Smooth muscle cell (in vitro differentiated cells): ENCODE data around the gene SOAT2. TPM values are rescaled to one million over a fixed set of nuclear protein-coding genes. Genes with fewer than 3 reads are reported as not detected.

Source experiments
- DNase-seq: peaks from one replicate; lab custom pipeline; 2025; ENCODE audit not compliant: unreplicated experiment; lab: John Stamatoyannopoulos, UW
- H2AFZ ChIP-seq: fragments of 200-600 bp; sonication (generic); 2 replicates; pipeline ENCODE4 v1.6.0; 2016; ENCODE audit warnings: antibody characterized with exemption, low read depth, mild to moderate bottlenecking
- H3F3A ChIP-seq: fragments of 200-600 bp; sonication (generic); 2 replicates; pipeline ENCODE4 v1.6.0; 2017; ENCODE audit warnings: antibody characterized with exemption, low read depth
- H3K27ac ChIP-seq: fragments of 200-600 bp; sonication (generic); 2 replicates; pipeline ENCODE4 v1.5.1; 2016; ENCODE audit warnings: low read depth, mild to moderate bottlenecking
- H3K27me3 ChIP-seq: fragments of 200-600 bp; sonication (generic); 2 replicates; pipeline ENCODE4 v1.6.1; 2016; ENCODE audit warnings: low read depth, mild to moderate bottlenecking
- H3K36me3 ChIP-seq: fragments of 200-600 bp; sonication (generic); 2 replicates; pipeline ENCODE4 v1.5.1; 2016; ENCODE audit warnings: low read depth
- H3K4me1 ChIP-seq: fragments of 200-600 bp; sonication (generic); 2 replicates; pipeline ENCODE4 v1.5.1; 2016; ENCODE audit warnings: low read depth
- H3K4me2 ChIP-seq: fragments of 200-600 bp; sonication (generic); 2 replicates; pipeline ENCODE4 v1.6.0; 2016; ENCODE audit warnings: mild to moderate bottlenecking
- H3K4me3 ChIP-seq: fragments of 200-600 bp; sonication (generic); 2 replicates; pipeline ENCODE4 v1.5.1; 2016; ENCODE audit warnings: mild to moderate bottlenecking
- H3K79me2 ChIP-seq: fragments of 200-600 bp; sonication (generic); 2 replicates; pipeline ENCODE4 v1.6.0; 2016; ENCODE audit warnings: low read depth, mild to moderate bottlenecking
- H3K9ac ChIP-seq: fragments of 200-600 bp; sonication (generic); 2 replicates; pipeline ENCODE4 v1.6.0; 2016; ENCODE audit warnings: low read depth
- H3K9me3 ChIP-seq: fragments of 200-600 bp; sonication (generic); replicated peaks from 2 replicates; pipeline ENCODE4 v1.5.1; 2016; ENCODE audit warnings: low read depth
- H4K20me1 ChIP-seq: fragments of 200-600 bp; sonication (generic); 2 replicates; pipeline ENCODE4 v1.6.0; 2016; ENCODE audit warnings: low read depth
- WGBS: methylation state at CpG from one replicate; pipeline ENCODE4 v1.1.7; 2016; ENCODE audit warnings: low lambda C conversion rate; 5-methylcytosine and 5-hydroxymethylcytosine counted together
- polyA plus RNA-seq: library from polyadenylated mRNA; unstranded; fragments of >200 nt; fragmentation: Nextera tagmentation; extraction: Ambion mirVana; gene quantifications from 2 replicates; pipeline ENCODE4 v1.2.1, GENCODE V29; 2016
- total RNA-seq: library from RNA; depleted of rRNA; stranded (reverse); fragments of >200 nt; gene quantifications from 2 replicates; pipeline ENCODE4 v1.2.3, GENCODE V29; 2014
- TF ChIP-seq, protein P1 (sequence below): fragments of 200-600 bp; sonication (generic); IDR thresholded peaks from 2 replicates; pipeline ENCODE4 v1.5.1; 2017; ENCODE audit warnings: borderline replicate concordance, mild to moderate bottlenecking, antibody characterized with exemption; ENCODE audit not compliant: insufficient read depth, poor library complexity, severe bottlenecking

Gene SOAT2, protein sequence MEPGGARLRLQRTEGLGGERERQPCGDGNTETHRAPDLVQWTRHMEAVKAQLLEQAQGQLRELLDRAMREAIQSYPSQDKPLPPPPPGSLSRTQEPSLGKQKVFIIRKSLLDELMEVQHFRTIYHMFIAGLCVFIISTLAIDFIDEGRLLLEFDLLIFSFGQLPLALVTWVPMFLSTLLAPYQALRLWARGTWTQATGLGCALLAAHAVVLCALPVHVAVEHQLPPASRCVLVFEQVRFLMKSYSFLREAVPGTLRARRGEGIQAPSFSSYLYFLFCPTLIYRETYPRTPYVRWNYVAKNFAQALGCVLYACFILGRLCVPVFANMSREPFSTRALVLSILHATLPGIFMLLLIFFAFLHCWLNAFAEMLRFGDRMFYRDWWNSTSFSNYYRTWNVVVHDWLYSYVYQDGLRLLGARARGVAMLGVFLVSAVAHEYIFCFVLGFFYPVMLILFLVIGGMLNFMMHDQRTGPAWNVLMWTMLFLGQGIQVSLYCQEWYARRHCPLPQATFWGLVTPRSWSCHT
- total RNA-seq: not detected in 2 replicates
- polyA plus RNA-seq: not detected in 2 replicates

GRCh38 chr12:53102883-53103807 is at the start of gene SOAT2:
Gene SOAT2 (plus strand): TSS chr12:53103486. CDS start chr12:53103578, 92 bp downstream.
- TF ChIP-seq, protein P1, sequence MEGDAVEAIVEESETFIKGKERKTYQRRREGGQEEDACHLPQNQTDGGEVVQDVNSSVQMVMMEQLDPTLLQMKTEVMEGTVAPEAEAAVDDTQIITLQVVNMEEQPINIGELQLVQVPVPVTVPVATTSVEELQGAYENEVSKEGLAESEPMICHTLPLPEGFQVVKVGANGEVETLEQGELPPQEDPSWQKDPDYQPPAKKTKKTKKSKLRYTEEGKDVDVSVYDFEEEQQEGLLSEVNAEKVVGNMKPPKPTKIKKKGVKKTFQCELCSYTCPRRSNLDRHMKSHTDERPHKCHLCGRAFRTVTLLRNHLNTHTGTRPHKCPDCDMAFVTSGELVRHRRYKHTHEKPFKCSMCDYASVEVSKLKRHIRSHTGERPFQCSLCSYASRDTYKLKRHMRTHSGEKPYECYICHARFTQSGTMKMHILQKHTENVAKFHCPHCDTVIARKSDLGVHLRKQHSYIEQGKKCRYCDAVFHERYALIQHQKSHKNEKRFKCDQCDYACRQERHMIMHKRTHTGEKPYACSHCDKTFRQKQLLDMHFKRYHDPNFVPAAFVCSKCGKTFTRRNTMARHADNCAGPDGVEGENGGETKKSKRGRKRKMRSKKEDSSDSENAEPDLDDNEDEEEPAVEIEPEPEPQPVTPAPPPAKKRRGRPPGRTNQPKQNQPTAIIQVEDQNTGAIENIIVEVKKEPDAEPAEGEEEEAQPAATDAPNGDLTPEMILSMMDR: no peak
- Histone ChIP-seq H3K27me3 (no peaks in the 10 kb centered on the region), H3K4me1 (peaks cover 8% of the 10 kb centered on the region), H3K36me3 (no peaks in the 10 kb centered on the region), H3K4me2 (no peak within 1 kb of the TSS), H3K9me3 (no peaks in the 10 kb centered on the region), H4K20me1 (no peaks in the 10 kb centered on the region), H2AFZ (no peak within 1 kb of the TSS), H3K79me2 (no peaks in the 10 kb centered on the region), H3K27ac (no peak within 1 kb of the TSS), H3K4me3 (no peak within 1 kb of the TSS), H3F3A (peaks cover 3% of the 10 kb centered on the region), H3K9ac (no peak within 1 kb of the TSS)
- DNase-seq: no peak
- WGBS: 87% methylated on average over 19 of the region's 23 CpGs

- 9% methylated on average over 46 of the region's 48 CpGs for WGBS
- H4K20me1 ChIP-seq: no peaks in the 10 kb centered on the region
- no peaks in the 10 kb centered on the region for H3K36me3 ChIP-seq
- no peak overlapping the region for H2AFZ ChIP-seq
- H3K9me3 ChIP-seq: no peaks in the 10 kb centered on the region
- H3F3A ChIP-seq: peaks cover 7% of the 10 kb centered on the region
- peak overlapping the region; percentile 83 for H3K27ac ChIP-seq
- peak overlapping the region; percentile 57 for H3K4me3 ChIP-seq
- TF ChIP-seq, protein P1: no peak
- H3K4me2 ChIP-seq: peak overlapping the region; percentile 91
- peak overlapping the region; percentile 0 for H3K9ac ChIP-seq
- H3K79me2 ChIP-seq: peaks cover 12% of the 10 kb centered on the region
- peaks cover 19% of the 10 kb centered on the region for H3K4me1 ChIP-seq
- H3K27me3 ChIP-seq: no peaks in the 10 kb centered on the region
- peak; percentile 85 for DNase-seq
These were observed 49.0 kb upstream of the SOAT2 start for GRCh38 chr12:53054112-53054878.

GRCh38 chr12:53055471-53056266 is 47.6 kb upstream of the SOAT2 start:
- WGBS: 89% methylated on average over 14 of the region's 15 CpGs
- H3K4me3 ChIP-seq: no peak overlapping the region
- H2AFZ ChIP-seq: no peak overlapping the region
- no peak for DNase-seq
- peak overlapping the region; percentile 83 for H3K27ac ChIP-seq
- peaks cover 8% of the 10 kb centered on the region for H3K4me1 ChIP-seq
- peak overlapping the region; percentile 91 for H3K4me2 ChIP-seq
- peaks cover 8% of the 10 kb centered on the region for H3K79me2 ChIP-seq
- no peaks in the 10 kb centered on the region for H4K20me1 ChIP-seq
- H3K9ac ChIP-seq: no peak overlapping the region
- no peaks in the 10 kb centered on the region for H3K27me3 ChIP-seq
- H3F3A ChIP-seq: peaks cover 6% of the 10 kb centered on the region
- H3K9me3 ChIP-seq: no peaks in the 10 kb centered on the region
- TF ChIP-seq, protein P1: no peak
- no peaks in the 10 kb centered on the region for H3K36me3 ChIP-seq
